Thyroid gland (tissue), 4 donors: ENCODE data around the gene LPP.

Experiments used
- POLR2A ChIP-seq, 2 donors: fragments of 450-650 bp; IDR thresholded peaks; one replicate each; pipeline ENCODE4 v1.6.1; 2017; ENCODE audit warnings: antibody characterized with exemption in 2 of 2, mild to moderate bottlenecking in 2 of 2, moderate library complexity in 1 of 2
- TF ChIP-seq, protein P1 (sequence below), 6 experiments: fragments of 200-600 bp in 3 of 6; fragments of 450-650 bp in 3 of 6; sonication (generic) in 3 of 6; IDR thresholded peaks; one replicate each; pipeline ENCODE4 v1.5.1; 2016 to 2019; ENCODE audit warnings: antibody characterized with exemption in 6 of 6, mild to moderate bottlenecking in 2 of 6, inconsistent platforms in 1 of 6, moderate library complexity in 1 of 6

DNA sequence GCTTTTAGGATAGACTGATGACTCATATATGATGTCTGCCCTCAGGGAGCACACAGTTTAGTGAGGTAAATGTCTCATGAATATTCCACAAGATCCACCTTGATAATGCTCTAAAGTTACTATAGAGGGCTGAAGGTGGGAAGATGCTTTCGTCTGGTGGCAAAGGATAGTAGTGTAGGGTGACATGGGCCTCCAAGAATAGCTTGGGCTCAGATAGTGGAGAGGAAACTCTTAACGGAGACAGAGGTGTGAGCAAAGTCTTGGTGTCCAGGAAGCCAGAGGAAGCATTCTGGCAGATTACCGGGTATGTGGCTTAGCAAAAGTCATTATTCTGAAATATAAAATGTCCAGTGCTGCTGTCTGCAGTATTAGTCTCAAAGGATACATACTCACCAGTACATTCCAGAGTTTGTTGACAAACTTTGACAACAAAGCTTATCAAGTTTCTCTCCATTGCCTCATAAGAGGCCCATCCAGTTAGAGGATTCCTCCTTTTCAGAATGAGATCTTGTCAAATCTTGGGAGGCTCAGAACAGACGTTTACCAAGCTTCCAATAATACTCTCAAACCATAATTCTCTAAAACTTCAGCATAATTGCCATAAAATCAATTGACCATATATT, 316.7 kb downstream of the LPP start:
- TF ChIP-seq, protein P1, sequence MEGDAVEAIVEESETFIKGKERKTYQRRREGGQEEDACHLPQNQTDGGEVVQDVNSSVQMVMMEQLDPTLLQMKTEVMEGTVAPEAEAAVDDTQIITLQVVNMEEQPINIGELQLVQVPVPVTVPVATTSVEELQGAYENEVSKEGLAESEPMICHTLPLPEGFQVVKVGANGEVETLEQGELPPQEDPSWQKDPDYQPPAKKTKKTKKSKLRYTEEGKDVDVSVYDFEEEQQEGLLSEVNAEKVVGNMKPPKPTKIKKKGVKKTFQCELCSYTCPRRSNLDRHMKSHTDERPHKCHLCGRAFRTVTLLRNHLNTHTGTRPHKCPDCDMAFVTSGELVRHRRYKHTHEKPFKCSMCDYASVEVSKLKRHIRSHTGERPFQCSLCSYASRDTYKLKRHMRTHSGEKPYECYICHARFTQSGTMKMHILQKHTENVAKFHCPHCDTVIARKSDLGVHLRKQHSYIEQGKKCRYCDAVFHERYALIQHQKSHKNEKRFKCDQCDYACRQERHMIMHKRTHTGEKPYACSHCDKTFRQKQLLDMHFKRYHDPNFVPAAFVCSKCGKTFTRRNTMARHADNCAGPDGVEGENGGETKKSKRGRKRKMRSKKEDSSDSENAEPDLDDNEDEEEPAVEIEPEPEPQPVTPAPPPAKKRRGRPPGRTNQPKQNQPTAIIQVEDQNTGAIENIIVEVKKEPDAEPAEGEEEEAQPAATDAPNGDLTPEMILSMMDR (IDR thresholded peaks at IDR 0.05), result no peak
- no peak for TF ChIP-seq POLR2A (IDR thresholded peaks at IDR 0.05)
